Measurements from ENCODE around the gene CORO6.

The CORO6 gene

DNA sequence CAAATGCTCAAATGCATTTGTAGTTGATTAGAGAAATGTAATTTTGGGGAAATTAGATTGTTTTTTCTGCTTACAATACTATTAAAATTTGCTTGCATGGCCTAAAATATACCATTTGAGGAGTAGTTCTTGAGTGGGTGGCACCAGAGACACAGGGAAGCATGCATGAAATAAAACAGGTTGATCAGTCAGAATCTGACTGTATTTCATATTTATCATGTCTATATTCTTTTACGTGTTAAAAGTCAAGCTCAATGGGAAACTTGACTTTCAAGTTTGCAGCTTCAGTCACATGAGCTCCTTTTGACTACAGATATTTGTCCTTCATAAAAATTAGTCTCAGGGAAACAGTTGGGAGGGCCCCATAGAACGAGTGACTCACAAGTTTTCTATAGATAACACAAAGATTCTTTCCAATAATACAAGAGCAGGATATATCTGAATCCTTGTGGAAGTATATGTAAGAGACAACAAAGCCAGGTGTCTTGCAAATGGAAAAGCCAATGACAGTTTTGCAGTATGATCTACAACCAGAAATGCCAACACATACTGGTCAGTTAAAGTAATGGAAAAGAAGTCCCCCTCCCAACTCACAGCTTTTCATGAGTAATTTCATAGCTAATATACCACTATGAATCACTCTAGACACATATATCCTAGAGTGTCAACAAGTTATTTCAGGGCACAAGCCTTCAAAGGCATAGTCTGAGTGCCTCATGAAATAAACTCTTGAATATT is 42.2 kb upstream of the CORO6 start:
- DNase-seq: no peak
- no peak overlapping the region for H3K4me3 ChIP-seq (ENCODE audit: low read depth, low read length)
- H3K36me3 ChIP-seq: peaks cover 33% of the 10 kb centered on the region
- no peaks in the 10 kb centered on the region for H3K9me3 ChIP-seq (ENCODE audit: severe bottlenecking)
- TF ChIP-seq, protein P1, sequence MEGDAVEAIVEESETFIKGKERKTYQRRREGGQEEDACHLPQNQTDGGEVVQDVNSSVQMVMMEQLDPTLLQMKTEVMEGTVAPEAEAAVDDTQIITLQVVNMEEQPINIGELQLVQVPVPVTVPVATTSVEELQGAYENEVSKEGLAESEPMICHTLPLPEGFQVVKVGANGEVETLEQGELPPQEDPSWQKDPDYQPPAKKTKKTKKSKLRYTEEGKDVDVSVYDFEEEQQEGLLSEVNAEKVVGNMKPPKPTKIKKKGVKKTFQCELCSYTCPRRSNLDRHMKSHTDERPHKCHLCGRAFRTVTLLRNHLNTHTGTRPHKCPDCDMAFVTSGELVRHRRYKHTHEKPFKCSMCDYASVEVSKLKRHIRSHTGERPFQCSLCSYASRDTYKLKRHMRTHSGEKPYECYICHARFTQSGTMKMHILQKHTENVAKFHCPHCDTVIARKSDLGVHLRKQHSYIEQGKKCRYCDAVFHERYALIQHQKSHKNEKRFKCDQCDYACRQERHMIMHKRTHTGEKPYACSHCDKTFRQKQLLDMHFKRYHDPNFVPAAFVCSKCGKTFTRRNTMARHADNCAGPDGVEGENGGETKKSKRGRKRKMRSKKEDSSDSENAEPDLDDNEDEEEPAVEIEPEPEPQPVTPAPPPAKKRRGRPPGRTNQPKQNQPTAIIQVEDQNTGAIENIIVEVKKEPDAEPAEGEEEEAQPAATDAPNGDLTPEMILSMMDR (IDR thresholded peaks at IDR 0.05; ENCODE audit: low read depth, low read length): no peak
- H3K27ac ChIP-seq: no peak overlapping the region
- no peaks in the 10 kb centered on the region for H3K27me3 ChIP-seq (ENCODE audit: insufficient read depth, low read depth, severe bottlenecking)

- DNase-seq: no peak
- Histone ChIP-seq H3K36me3 (peaks cover 37% of the 10 kb centered on the region), H3K4me3 (ENCODE audit: low read depth, low read length) (no peak overlapping the region), H3K9me3 (ENCODE audit: severe bottlenecking) (no peaks in the 10 kb centered on the region), H3K27me3 (ENCODE audit: insufficient read depth, low read depth, severe bottlenecking) (no peaks in the 10 kb centered on the region), H3K27ac (no peak overlapping the region)
- TF ChIP-seq, protein P1 (IDR thresholded peaks at IDR 0.05; ENCODE audit: low read depth, low read length): no peak
Measured at GRCh38 chr17:29663155-29663554, 40.4 kb upstream of the CORO6 start.

DNA sequence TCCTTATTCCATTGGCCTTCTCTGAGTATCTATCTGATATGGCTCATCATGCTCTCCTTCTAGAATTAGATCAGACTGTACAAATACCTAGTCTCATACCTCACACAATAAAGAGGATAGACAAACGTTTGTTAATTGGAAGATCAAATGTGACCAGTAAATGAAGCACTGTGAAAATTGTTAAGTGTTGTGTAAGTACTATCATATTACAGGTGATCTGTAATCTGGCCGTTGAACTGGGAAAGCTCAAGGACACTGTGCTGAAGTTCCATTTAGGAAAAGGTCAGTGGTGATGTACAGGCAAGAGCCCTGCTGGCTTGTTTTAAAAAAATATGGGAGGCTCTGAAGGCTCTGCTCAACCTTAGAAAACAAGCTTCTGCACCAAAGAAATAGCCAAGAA is 38.5 kb upstream of the CORO6 start:
- Histone ChIP-seq H3K4me3 (ENCODE audit: low read depth, low read length) (no peak overlapping the region), H3K9me3 (ENCODE audit: severe bottlenecking) (no peaks in the 10 kb centered on the region), H3K36me3 (peaks cover 19% of the 10 kb centered on the region), H3K27ac (no peak overlapping the region), H3K27me3 (ENCODE audit: insufficient read depth, low read depth, severe bottlenecking) (no peaks in the 10 kb centered on the region)
- TF ChIP-seq, protein P1 (IDR thresholded peaks at IDR 0.05; ENCODE audit: low read depth, low read length): no peak
- DNase-seq: no peak

- no peak overlapping the region for H3K27ac ChIP-seq
- no peaks in the 10 kb centered on the region for H3K27me3 ChIP-seq (ENCODE audit: insufficient read depth, low read depth, severe bottlenecking)
- H3K4me3 ChIP-seq (ENCODE audit: low read depth, low read length): no peak overlapping the region
- no peak for DNase-seq
- H3K9me3 ChIP-seq (ENCODE audit: severe bottlenecking): no peaks in the 10 kb centered on the region
- H3K36me3 ChIP-seq: peaks cover 8% of the 10 kb centered on the region
- TF ChIP-seq, protein P1 (IDR thresholded peaks at IDR 0.05; ENCODE audit: low read depth, low read length): no peak
Measured at GRCh38 chr17:29659155-29659554, 36.4 kb upstream of the CORO6 start.

DNA sequence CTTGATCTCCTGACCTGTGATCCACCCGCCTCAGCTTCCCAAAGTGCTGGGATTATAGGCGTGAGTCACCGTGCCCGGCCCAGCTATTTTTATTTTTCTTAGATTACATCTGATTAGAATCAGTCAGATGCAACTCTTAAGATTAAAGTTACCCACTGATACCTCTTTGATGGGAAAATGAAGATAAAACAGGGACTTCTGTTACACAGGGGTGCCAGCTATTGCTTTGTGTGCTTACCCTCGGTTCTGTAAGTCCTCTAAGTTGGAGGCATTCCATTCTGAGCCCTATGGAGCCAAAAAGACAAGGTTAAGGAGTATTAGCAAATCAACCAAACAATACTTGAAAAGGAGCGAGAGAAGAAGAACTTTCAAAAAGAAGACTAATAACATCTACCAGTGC is 32.6 kb upstream of the CORO6 start:
- peaks cover 8% of the 10 kb centered on the region; the same call in 1 of the 2 replicates for H3K36me3 ChIP-seq
- H3K27ac ChIP-seq: no peak overlapping the region
- H3K4me3 ChIP-seq (ENCODE audit: low read depth, low read length): no peak overlapping the region
- TF ChIP-seq, protein P1 (IDR thresholded peaks at IDR 0.05; ENCODE audit: low read depth, low read length): no peak
- no peaks in the 10 kb centered on the region for H3K27me3 ChIP-seq (ENCODE audit: insufficient read depth, low read depth, severe bottlenecking)
- no peaks in the 10 kb centered on the region for H3K9me3 ChIP-seq (ENCODE audit: severe bottlenecking)
- no peak for DNase-seq
